HCT116 (cell line): ENCODE data around the gene MERTK. TPM values are rescaled to one million over a fixed set of nuclear protein-coding genes. Genes with fewer than 3 reads are reported as not detected.

Source experiments
- ATAC-seq: fragments of 200-7000 bp; cut with Tn5 transposase; 2 replicates; pipeline ENCODE4 v1.9.1; 2020; ENCODE audit warnings: mild to moderate bottlenecking, moderate library complexity
- BruUV-seq: library from RNA; stranded (reverse); fragments of 400-500 nt; replicated peaks from 2 replicates; lab custom pipeline; 2021; lab: Mats Ljungman, UMichigan
- CTCF ChIA-PET: fragments of 300-600 bp; sonication (Branson Sonifier 250); formaldehyde crosslinking; loops from one replicate; lab custom pipeline; 2021; ENCODE audit warnings: antibody characterized with exemption; lab: Charles Lee
- POLR2A ChIA-PET: fragments of 300-600, 350-600 bp; sonication (Branson Sonifier 250); formaldehyde crosslinking; loops from one replicate; lab custom pipeline; 2021; ENCODE audit warnings: antibody characterized with exemption; lab: Charles Lee
- RAD21 ChIA-PET, 2 experiments: fragments of 300-600 bp; sonication (Branson Sonifier 250); formaldehyde crosslinking; loops; one replicate each; lab custom pipeline; 2023; ENCODE audit warnings: low total read pairs in 2 of 2; ENCODE audit not compliant: uncharacterized antibody in 2 of 2, unreplicated experiment in 2 of 2, low non-redundant PET in 1 of 2; lab: Charles Lee
- DNase-seq: peaks from one replicate; pipeline ENCODE4 v3.0.0-alpha.2; 2010; ENCODE audit warnings: low read depth, low spot score
- H2AFZ ChIP-seq: fragments of 200-600 bp; shearing (Covaris generic), sonication (generic); 2 replicates; pipeline ENCODE4 v1.6.1; 2017; ENCODE audit warnings: low read depth, mixed run types, mixed read lengths, antibody characterized with exemption, low read length; ENCODE audit not compliant: poor library complexity, severe bottlenecking
- H3K27ac ChIP-seq: 2 replicates; pipeline ENCODE4 v1.5.1; 2012; ENCODE audit warnings: low read depth, low read length
- H3K27me3 ChIP-seq: fragments of 200-600 bp; sonication (generic); 2 replicates; pipeline ENCODE4 v1.6.1; 2016; ENCODE audit warnings: mixed run types, low read length, mixed read lengths; ENCODE audit not compliant: insufficient read depth
- H3K36me3 ChIP-seq, 2 experiments: fragments of 200-500 bp in 1 of 2; fragments of 200-600 bp in 1 of 2; sonication (Bioruptor generic) in 1 of 2; sonication (generic) in 1 of 2; 2 replicates each; pipeline versions ENCODE4 v1.5.1 to v1.6.1; 2014 to 2016; ENCODE audit warnings: low read length in 2 of 2, inconsistent platforms in 1 of 2, mixed read lengths in 1 of 2, mixed run types in 1 of 2; ENCODE audit not compliant: insufficient read depth in 2 of 2, control insufficient read depth in 1 of 2
- H3K4me1 ChIP-seq, 2 experiments: fragments of 200-600 bp in 1 of 2; sonication (generic) in 1 of 2; 2 replicates each; pipeline versions ENCODE4 v1.5.1 to v1.6.1; 2012 to 2017; ENCODE audit warnings: low read length in 2 of 2, inconsistent platforms in 1 of 2, mild to moderate bottlenecking in 1 of 2, mixed read lengths in 1 of 2, mixed run types in 1 of 2, moderate library complexity in 1 of 2; ENCODE audit not compliant: insufficient read depth in 2 of 2, control insufficient read depth in 1 of 2
- H3K4me2 ChIP-seq: fragments of 200-600 bp; sonication (generic); 2 replicates; pipeline ENCODE4 v1.6.1; 2017; ENCODE audit warnings: mixed run types, low read length, mixed read lengths
- H3K4me3 ChIP-seq, 2 experiments: fragments of 200-600 bp in 1 of 2; sonication (generic) in 1 of 2; replicated peaks in 1 of 2; 2 replicates each; pipeline ENCODE4 v1.5.1; 2011 to 2016; ENCODE audit warnings: low read length in 2 of 2, control low read depth in 1 of 2, low read depth in 1 of 2, mild to moderate bottlenecking in 1 of 2, mixed read lengths in 1 of 2, mixed run types in 1 of 2
- H3K79me2 ChIP-seq: fragments of 200-600 bp; sonication (generic); 2 replicates; pipeline ENCODE4 v1.6.1; 2017; ENCODE audit warnings: mild to moderate bottlenecking, mixed run types, low read length, moderate library complexity, mixed read lengths; ENCODE audit not compliant: insufficient read depth
- H3K9ac ChIP-seq: fragments of 200-600 bp; sonication (generic); 2 replicates; pipeline ENCODE4 v1.6.1; 2016; ENCODE audit warnings: low read length, mixed read lengths
- H3K9me2 ChIP-seq: fragments of 200-600 bp; sonication (generic), shearing (Covaris generic); 2 replicates; pipeline ENCODE4 v1.6.1; 2017; ENCODE audit warnings: mixed run types, mild to moderate bottlenecking, moderate library complexity; ENCODE audit not compliant: insufficient read depth
- H3K9me3 ChIP-seq, 2 experiments: fragments of 200-500 bp in 1 of 2; fragments of 200-600 bp in 1 of 2; sonication (Bioruptor generic) in 1 of 2; sonication (generic) in 1 of 2; 2 replicates each; pipeline ENCODE4 v1.6.1; 2014 to 2017; ENCODE audit warnings: low read length in 2 of 2, mixed read lengths in 2 of 2, inconsistent platforms in 1 of 2, low read depth in 1 of 2, mild to moderate bottlenecking in 1 of 2, mixed run types in 1 of 2, moderate library complexity in 1 of 2; ENCODE audit not compliant: control insufficient read depth in 1 of 2, insufficient read depth in 1 of 2
- H4K20me1 ChIP-seq: fragments of 200-600 bp; sonication (generic), shearing (Covaris generic); 2 replicates; pipeline ENCODE4 v1.6.1; 2017; ENCODE audit warnings: mixed run types, mild to moderate bottlenecking, moderate library complexity; ENCODE audit not compliant: insufficient read depth
- ATF3 ChIP-seq: IDR thresholded peaks from 2 replicates; pipeline ENCODE4 v1.6.1; 2012
- CBX3 ChIP-seq: IDR thresholded peaks from 2 replicates; pipeline ENCODE4 v1.6.1; 2012; ENCODE audit warnings: low read depth
- CEBPB ChIP-seq: IDR thresholded peaks from 2 replicates; pipeline ENCODE4 v1.6.1; 2012; ENCODE audit warnings: low read depth
- CTCF ChIP-seq, 3 experiments: fragments of 200-600 bp in 1 of 3; sonication (generic) in 1 of 3; IDR thresholded peaks in 2 of 3; conservative IDR thresholded peaks in 1 of 3; 2 replicates each; pipeline ENCODE4 v1.5.1; 2012 to 2017; ENCODE audit warnings: low read depth in 2 of 3, low read length in 2 of 3, antibody characterized with exemption in 1 of 3, borderline replicate concordance in 1 of 3, control low read depth in 1 of 3, mild to moderate bottlenecking in 1 of 3, mixed read lengths in 1 of 3, mixed run types in 1 of 3, moderate library complexity in 1 of 3; ENCODE audit not compliant: insufficient read depth in 1 of 3
- EGR1 ChIP-seq: IDR thresholded peaks from 2 replicates; pipeline ENCODE4 v1.6.1; 2012; ENCODE audit warnings: low read depth
- ELF1 ChIP-seq: IDR thresholded peaks from 2 replicates; pipeline ENCODE4 v1.6.1; 2012; ENCODE audit warnings: low read depth, borderline replicate concordance
- EZH2 ChIP-seq: fragments of 200-600 bp; sonication (generic); IDR thresholded peaks from 2 replicates; pipeline ENCODE4 v1.6.1; 2017; ENCODE audit warnings: antibody characterized with exemption, mixed run types
- EZH2phosphoT487 ChIP-seq: fragments of 200-600 bp; IDR thresholded peaks from 2 replicates; pipeline ENCODE4 v1.6.1; 2018; ENCODE audit warnings: antibody characterized with exemption, borderline replicate concordance
- FOSL1 ChIP-seq: IDR thresholded peaks from 2 replicates; pipeline ENCODE4 v1.6.1; 2012; ENCODE audit warnings: low read depth
- JUND ChIP-seq: IDR thresholded peaks from 2 replicates; pipeline ENCODE4 v1.6.1; 2012
- MAX ChIP-seq: IDR thresholded peaks from 2 replicates; pipeline ENCODE4 v1.6.1; 2012
- POLR2A ChIP-seq: IDR thresholded peaks from 2 replicates; pipeline ENCODE4 v1.7.0; 2011; ENCODE audit warnings: borderline replicate concordance; ENCODE audit not compliant: insufficient read depth, insufficient read length; ENCODE audit errors: extremely low read depth
- POLR2AphosphoS5 ChIP-seq: IDR thresholded peaks from 2 replicates; pipeline ENCODE4 v1.6.1; 2011; ENCODE audit warnings: mild to moderate bottlenecking, low read depth, low read length, moderate library complexity
- RAD21 ChIP-seq: IDR thresholded peaks from 2 replicates; pipeline ENCODE4 v1.6.1; 2012; ENCODE audit warnings: low read depth, mild to moderate bottlenecking
- REST ChIP-seq: IDR thresholded peaks from 2 replicates; pipeline ENCODE4 v1.6.1; 2012; ENCODE audit warnings: low read depth
- SIN3A ChIP-seq: IDR thresholded peaks from 2 replicates; pipeline ENCODE4 v1.6.1; 2012; ENCODE audit warnings: low read depth
- SP1 ChIP-seq: IDR thresholded peaks from 2 replicates; pipeline ENCODE4 v1.6.1; 2012; ENCODE audit warnings: low read depth
- SRF ChIP-seq: IDR thresholded peaks from 2 replicates; pipeline ENCODE4 v1.6.1; 2012; ENCODE audit warnings: low read depth
- TCF7L2 ChIP-seq: IDR thresholded peaks from 2 replicates; pipeline ENCODE4 v1.7.0; 2011; ENCODE audit warnings: borderline replicate concordance, inconsistent platforms; ENCODE audit not compliant: insufficient read depth, insufficient read length; ENCODE audit errors: extremely low read depth
- YY1 ChIP-seq: IDR thresholded peaks from 2 replicates; pipeline ENCODE4 v1.6.1; 2011; ENCODE audit warnings: low read length, low read depth, moderate library complexity, mild to moderate bottlenecking; ENCODE audit not compliant: insufficient replicate concordance; ENCODE audit errors: extremely low read depth
- ZFX ChIP-seq: fragments of 450-650 bp; IDR thresholded peaks from 2 replicates; pipeline ENCODE4 v1.6.1; 2017
- intact Hi-C: fragments of 100-400 bp; cut with micrococcal nuclease; formaldehyde crosslinking; loops from 2 replicates; pipeline ENCODE4 v1.10.0; 2022
- total RNA-seq: library from RNA; stranded (reverse); gene quantifications from one replicate; pipeline ENCODE4 v1.2.1, GENCODE V29; 2021; ENCODE audit not compliant: unreplicated experiment

Gene MERTK
- total RNA-seq, 1 experiment from 2014 or later = 5.7 TPM

GRCh38 chr2:111984213-111984604 lies 85.8 kb downstream of the MERTK start:
- Histone ChIP-seq H3K79me2 (no peaks in the 10 kb centered on the region), H3K9me2 (no peaks in the 10 kb centered on the region), H4K20me1 (no peaks in the 10 kb centered on the region), H3K36me3 (no peaks in the 10 kb centered on the region), H2AFZ (no peak overlapping the region), H3K27me3 (no peaks in the 10 kb centered on the region), H3K9me3 (no peaks in the 10 kb centered on the region), H3K4me2 (peak overlapping the region; percentile 36), H3K27ac (no peak overlapping the region), H3K4me1 (peaks cover 0 to 15% of the 10 kb centered on the region in 2 experiments; a peak in 2 of 4 replicates), H3K9ac (no peak overlapping the region), H3K4me3 (no peak overlapping the region)
- ATAC-seq = peak; percentile 27; the same call in 1 of the 2 replicates
- ChIA-PET CTCF (no interaction called here), POLR2A (no interaction called here), RAD21 (no interaction called here)
- TF ChIP-seq SP1 = peak; percentile 45; the same call in 1 of the 2 replicates
- peak; percentile 27; the same call in 1 of the 2 replicates for TF ChIP-seq JUND
- peak; percentile 52; the same call in 1 of the 2 replicates for TF ChIP-seq CBX3
- no peak for TF ChIP-seq EZH2phosphoT487
- no peak for TF ChIP-seq POLR2AphosphoS5
- TF ChIP-seq YY1 = no peak
- TF ChIP-seq CTCF (IDR thresholded peaks at IDR 0.05 in 2 of 3, conservative IDR thresholded peaks at IDR 0.05 in 1 of 3; ENCODE audit: borderline replicate concordance in 1 of 3, insufficient read depth in 1 of 3, low read depth in 2 of 3, low read length in 2 of 3) = no peak
- TF ChIP-seq ZFX = no peak
- no peak for TF ChIP-seq REST
- TF ChIP-seq MAX = peak; percentile 33; the same call in 1 of the 2 replicates
- TF ChIP-seq FOSL1 = peak; percentile 37
- no peak for TF ChIP-seq ELF1
- TF ChIP-seq EZH2 = no peak
- TF ChIP-seq RAD21 = no peak
- TF ChIP-seq ATF3 = no peak
- no peak for TF ChIP-seq EGR1
- no peak for TF ChIP-seq SRF
- peak; percentile 21; the same call in 1 of the 2 replicates for TF ChIP-seq CEBPB
- no peak for TF ChIP-seq TCF7L2
- TF ChIP-seq POLR2A = no peak
- TF ChIP-seq SIN3A = peak; percentile 49; the same call in 1 of the 2 replicates
- BruUV-seq = no TSS peak
- no peak for DNase-seq
- intact Hi-C loops = no loop called here
